ENCODE results near the gene AFAP1L1.

GRCh38 chr5:149363358-149363757 is 91.7 kb downstream of the AFAP1L1 start:
- TF ChIP-seq, protein P1, sequence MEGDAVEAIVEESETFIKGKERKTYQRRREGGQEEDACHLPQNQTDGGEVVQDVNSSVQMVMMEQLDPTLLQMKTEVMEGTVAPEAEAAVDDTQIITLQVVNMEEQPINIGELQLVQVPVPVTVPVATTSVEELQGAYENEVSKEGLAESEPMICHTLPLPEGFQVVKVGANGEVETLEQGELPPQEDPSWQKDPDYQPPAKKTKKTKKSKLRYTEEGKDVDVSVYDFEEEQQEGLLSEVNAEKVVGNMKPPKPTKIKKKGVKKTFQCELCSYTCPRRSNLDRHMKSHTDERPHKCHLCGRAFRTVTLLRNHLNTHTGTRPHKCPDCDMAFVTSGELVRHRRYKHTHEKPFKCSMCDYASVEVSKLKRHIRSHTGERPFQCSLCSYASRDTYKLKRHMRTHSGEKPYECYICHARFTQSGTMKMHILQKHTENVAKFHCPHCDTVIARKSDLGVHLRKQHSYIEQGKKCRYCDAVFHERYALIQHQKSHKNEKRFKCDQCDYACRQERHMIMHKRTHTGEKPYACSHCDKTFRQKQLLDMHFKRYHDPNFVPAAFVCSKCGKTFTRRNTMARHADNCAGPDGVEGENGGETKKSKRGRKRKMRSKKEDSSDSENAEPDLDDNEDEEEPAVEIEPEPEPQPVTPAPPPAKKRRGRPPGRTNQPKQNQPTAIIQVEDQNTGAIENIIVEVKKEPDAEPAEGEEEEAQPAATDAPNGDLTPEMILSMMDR (IDR thresholded peaks at IDR 0.05; ENCODE audit: poor library complexity), result no peak
- no peak for TF ChIP-seq EZH2 (IDR thresholded peaks at IDR 0.05; ENCODE audit: borderline replicate concordance)
